Fibroblast of lung (primary cell): ENCODE results near the gene TMEM266. TPM values are rescaled to one million over a fixed set of nuclear protein-coding genes. Genes with fewer than 3 reads are reported as not detected.

Experiments
- DNase-seq, 2 donors: peaks; one replicate each; pipeline versions ENCODE4 v3.0.0 to v3.0.0-alpha.2; 2010; ENCODE audit warnings: low read depth in 2 of 2
- H2AFZ ChIP-seq: 2 replicates; pipeline ENCODE4 v1.5.1; 2012; ENCODE audit warnings: low read length, control low read depth, inconsistent platforms
- H3K27ac ChIP-seq: 2 replicates; pipeline ENCODE4 v1.5.1; 2011; ENCODE audit warnings: low read length, control low read depth; ENCODE audit not compliant: insufficient read depth
- H3K27me3 ChIP-seq: 2 replicates; pipeline ENCODE4 v1.5.1; 2011; ENCODE audit warnings: mild to moderate bottlenecking, low read length; ENCODE audit not compliant: control insufficient read depth, insufficient read depth
- H3K36me3 ChIP-seq: 2 replicates; pipeline ENCODE4 v1.5.1; 2011; ENCODE audit warnings: low read length; ENCODE audit not compliant: control insufficient read depth, insufficient read depth
- H3K4me1 ChIP-seq: 2 replicates; pipeline ENCODE4 v1.5.1; 2011; ENCODE audit warnings: low read length; ENCODE audit not compliant: control insufficient read depth, insufficient read depth; ENCODE audit errors: extremely low read depth
- H3K4me2 ChIP-seq: 2 replicates; pipeline ENCODE4 v1.5.1; 2011; ENCODE audit warnings: low read length, control low read depth; ENCODE audit not compliant: insufficient read depth; ENCODE audit errors: extremely low read depth
- H3K4me3 ChIP-seq, 4 experiments: fragments of 200-600 bp in 1 of 4; sonication (generic) in 1 of 4; replicated peaks in 1 of 4; 2 replicates each; pipeline ENCODE4 v1.5.1; 2011 to 2016; ENCODE audit warnings: low read length in 4 of 4, low read depth in 3 of 4, mild to moderate bottlenecking in 3 of 4, control low read depth in 2 of 4, inconsistent platforms in 1 of 4, mixed read lengths in 1 of 4; ENCODE audit not compliant: insufficient read depth in 1 of 4; ENCODE audit errors: control extremely low read depth in 1 of 4
- H3K79me2 ChIP-seq: 2 replicates; pipeline ENCODE4 v1.5.1; 2012; ENCODE audit warnings: mild to moderate bottlenecking, low read length, inconsistent platforms; ENCODE audit not compliant: control insufficient read depth, insufficient read depth
- H3K9ac ChIP-seq: 2 replicates; pipeline ENCODE4 v1.5.1; 2011; ENCODE audit warnings: mild to moderate bottlenecking, low read length, control low read depth; ENCODE audit not compliant: insufficient read depth
- H3K9me3 ChIP-seq: 2 replicates; pipeline ENCODE4 v1.5.1; 2012; ENCODE audit warnings: low read depth, low read length; ENCODE audit not compliant: control insufficient read depth, insufficient read depth
- H4K20me1 ChIP-seq: 2 replicates; pipeline ENCODE4 v1.5.1; 2011; ENCODE audit warnings: low read length; ENCODE audit not compliant: control insufficient read depth, insufficient read depth; ENCODE audit errors: extremely low read depth
- EZH2 ChIP-seq: IDR thresholded peaks from 2 replicates; pipeline ENCODE4 v1.5.1; 2012; ENCODE audit warnings: low read length, control low read depth, mild to moderate bottlenecking; ENCODE audit errors: missing control alignments
- polyA plus RNA-seq, 2 donors: library from polyadenylated mRNA; depleted of rRNA in 1 of 2; stranded (reverse) in 1 of 2; unstranded in 1 of 2; fragments of >200 nt; gene quantifications; 2 replicates each; pipeline ENCODE4 v1.2.1, GENCODE V29; 2011 to 2012; ENCODE audit warnings: missing spikeins in 1 of 2
- total RNA-seq: library from RNA; depleted of rRNA; stranded (reverse); fragments of >200 nt; gene quantifications from 2 replicates; pipeline ENCODE4 v1.2.1, GENCODE V29; 2014
- TF ChIP-seq, protein P1 (sequence below), 2 donors: IDR thresholded peaks in 1 of 2; conservative IDR thresholded peaks in 1 of 2; 1 replicate in 1 of 2; 2 replicates in 1 of 2; pipeline ENCODE4 v1.5.1; 2011 to 2012; ENCODE audit warnings: low read length in 2 of 2, control low read depth in 1 of 2, inconsistent platforms in 1 of 2, low read depth in 1 of 2, mild to moderate bottlenecking in 1 of 2

TMEM266 gene
- total and polyA plus RNA-seq, 2 donors (not counting 1 experiment from before 2014, with no cell fraction given): 0.09 to 0.33 TPM

DNA sequence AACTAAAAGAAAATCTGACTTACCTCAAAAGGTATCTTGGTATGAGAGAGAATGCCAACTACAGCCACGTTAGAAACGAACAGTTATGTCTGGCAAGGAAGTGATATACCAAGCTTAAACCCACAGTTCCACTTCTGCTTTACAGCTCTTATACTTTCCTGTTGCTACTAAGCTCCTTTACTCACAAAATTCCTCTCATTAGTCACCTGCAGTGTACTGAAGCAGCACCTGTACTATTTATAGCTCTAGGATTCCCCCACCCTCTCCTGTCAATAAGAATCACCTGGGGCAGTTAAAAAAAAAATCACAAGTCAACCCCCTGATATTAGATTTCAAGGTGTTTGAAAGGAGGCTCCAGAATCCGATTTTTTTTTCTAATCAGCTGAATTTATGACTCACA, 2.9 kb upstream of the TMEM266 start:
- Histone ChIP-seq H3K9ac (no peak overlapping the region), H3K27ac (no peak overlapping the region), H3K4me3 (no peak overlapping the region), H3K27me3 (peaks cover 30% of the 10 kb centered on the region), H3K4me1 (peaks cover 4% of the 10 kb centered on the region), H3K4me2 (no peak overlapping the region), H3K36me3 (no peaks in the 10 kb centered on the region), H3K9me3 (no peaks in the 10 kb centered on the region), H2AFZ (no peak overlapping the region), H3K79me2 (no peaks in the 10 kb centered on the region), H4K20me1 (no peaks in the 10 kb centered on the region)
- TF ChIP-seq EZH2: no peak
- TF ChIP-seq, protein P1, sequence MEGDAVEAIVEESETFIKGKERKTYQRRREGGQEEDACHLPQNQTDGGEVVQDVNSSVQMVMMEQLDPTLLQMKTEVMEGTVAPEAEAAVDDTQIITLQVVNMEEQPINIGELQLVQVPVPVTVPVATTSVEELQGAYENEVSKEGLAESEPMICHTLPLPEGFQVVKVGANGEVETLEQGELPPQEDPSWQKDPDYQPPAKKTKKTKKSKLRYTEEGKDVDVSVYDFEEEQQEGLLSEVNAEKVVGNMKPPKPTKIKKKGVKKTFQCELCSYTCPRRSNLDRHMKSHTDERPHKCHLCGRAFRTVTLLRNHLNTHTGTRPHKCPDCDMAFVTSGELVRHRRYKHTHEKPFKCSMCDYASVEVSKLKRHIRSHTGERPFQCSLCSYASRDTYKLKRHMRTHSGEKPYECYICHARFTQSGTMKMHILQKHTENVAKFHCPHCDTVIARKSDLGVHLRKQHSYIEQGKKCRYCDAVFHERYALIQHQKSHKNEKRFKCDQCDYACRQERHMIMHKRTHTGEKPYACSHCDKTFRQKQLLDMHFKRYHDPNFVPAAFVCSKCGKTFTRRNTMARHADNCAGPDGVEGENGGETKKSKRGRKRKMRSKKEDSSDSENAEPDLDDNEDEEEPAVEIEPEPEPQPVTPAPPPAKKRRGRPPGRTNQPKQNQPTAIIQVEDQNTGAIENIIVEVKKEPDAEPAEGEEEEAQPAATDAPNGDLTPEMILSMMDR (conservative IDR thresholded peaks at IDR 0.05 in 1 of 2, IDR thresholded peaks at IDR 0.05 in 1 of 2; ENCODE audit: low read depth in 1 of 2, low read length in 2 of 2): no peak
- DNase-seq: no peak

DNA sequence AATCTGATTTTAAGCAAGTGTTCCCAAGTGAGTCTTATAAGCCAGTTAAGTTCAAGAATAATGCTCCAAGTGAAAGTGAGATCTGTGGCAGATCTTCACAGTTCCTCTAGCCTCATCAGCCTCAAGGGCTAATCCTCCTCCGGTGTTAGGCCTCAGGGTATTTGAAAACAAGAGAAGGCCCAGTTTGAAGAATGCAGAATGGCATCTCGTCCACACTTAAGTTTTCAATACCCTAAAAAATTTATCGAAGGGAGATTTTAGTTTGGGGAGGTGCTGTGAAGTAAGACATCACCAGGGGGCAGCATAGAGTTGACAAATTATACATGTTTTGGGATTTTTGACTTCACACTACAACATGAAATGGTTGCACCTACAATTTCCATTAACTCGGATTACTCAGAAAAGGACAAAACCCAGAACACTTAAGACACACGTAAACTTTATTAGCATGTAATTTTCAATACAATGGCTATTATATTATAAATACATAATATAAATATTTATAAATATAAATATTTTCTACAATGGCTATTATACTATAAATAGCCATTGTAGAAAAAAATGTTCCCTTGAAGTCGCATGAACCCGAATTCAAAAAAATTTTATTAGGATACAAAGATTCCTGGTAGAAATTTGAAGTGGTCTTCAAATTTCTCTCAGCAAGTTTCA, 2.3 kb upstream of the TMEM266 start:
- Histone ChIP-seq H3K36me3 (no peaks in the 10 kb centered on the region), H3K9me3 (no peaks in the 10 kb centered on the region), H3K27ac (no peak overlapping the region), H4K20me1 (no peaks in the 10 kb centered on the region), H3K4me2 (peak overlapping the region; percentile 41), H3K4me1 (peaks cover 4% of the 10 kb centered on the region), H3K27me3 (peaks cover 33% of the 10 kb centered on the region), H3K9ac (no peak overlapping the region), H3K4me3 (peak overlapping the region in 2 of 4 experiments; percentile 18 to 21), H2AFZ (no peak overlapping the region), H3K79me2 (no peaks in the 10 kb centered on the region)
- TF ChIP-seq EZH2: no peak
- TF ChIP-seq, protein P1 (conservative IDR thresholded peaks at IDR 0.05 in 1 of 2, IDR thresholded peaks at IDR 0.05 in 1 of 2; ENCODE audit: low read depth in 1 of 2, low read length in 2 of 2): peak; percentile 73 to 79
- peak; percentile 21 to 57 for DNase-seq

DNA sequence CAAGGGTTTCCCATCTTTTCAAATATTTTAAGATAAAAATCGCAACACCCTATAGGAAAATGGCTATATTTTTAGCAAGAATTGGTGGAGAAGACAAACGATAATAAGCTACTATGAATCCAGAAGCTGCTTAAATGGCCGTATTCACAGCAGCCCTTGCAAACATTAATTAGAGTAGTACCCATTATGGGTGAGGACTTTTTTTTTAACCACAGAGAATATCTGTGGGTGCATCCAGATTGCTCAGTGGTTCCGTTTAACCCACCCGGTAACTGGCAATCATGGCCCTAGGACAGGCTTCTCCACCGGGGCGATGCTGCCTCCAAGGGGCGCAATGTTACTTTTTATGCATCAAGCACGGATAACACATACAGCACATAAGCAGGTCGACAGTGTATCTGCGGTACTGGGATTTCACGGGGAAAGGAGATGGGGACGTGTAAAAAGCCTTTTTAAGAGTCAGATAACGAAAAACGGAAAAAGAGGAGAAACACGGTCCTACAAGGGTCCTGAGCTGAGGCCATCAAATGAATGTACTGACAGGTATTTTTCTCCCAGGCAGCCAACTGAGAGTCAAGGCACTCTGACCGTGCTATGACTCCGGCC, 968 bp upstream of the TMEM266 start:
- peak; percentile 3 to 14 for DNase-seq
- peaks cover 41% of the 10 kb centered on the region for H3K27me3 ChIP-seq
- H3K4me2 ChIP-seq: peak overlapping the region; percentile 90

More for the DNA sequence above, 968 bp upstream of the TMEM266 start:
- no peak overlapping the region for H3K9ac ChIP-seq
- no peaks in the 10 kb centered on the region for H3K79me2 ChIP-seq
- H3K4me3 ChIP-seq: peak overlapping the region; percentile 42 to 67 (median 54)
- H3K27ac ChIP-seq: no peak overlapping the region
- H2AFZ ChIP-seq: peak overlapping the region; percentile 30
- no peaks in the 10 kb centered on the region for H3K36me3 ChIP-seq
- no peaks in the 10 kb centered on the region for H3K9me3 ChIP-seq
- H3K4me1 ChIP-seq: peaks cover 4% of the 10 kb centered on the region
- H4K20me1 ChIP-seq: no peaks in the 10 kb centered on the region
- TF ChIP-seq EZH2: peak; percentile 78
- TF ChIP-seq, protein P1 (conservative IDR thresholded peaks at IDR 0.05 in 1 of 2, IDR thresholded peaks at IDR 0.05 in 1 of 2; ENCODE audit: low read depth in 1 of 2, low read length in 2 of 2): peak in 1 of 2 donors; percentile 6
